ENCODE data around the gene EML6. TPM values are rescaled to one million over a fixed set of nuclear protein-coding genes. Genes with fewer than 3 reads are reported as not detected.

EML6 gene
- total and polyA plus RNA-seq, 12 donors = 0.07 to 1.5 (median 0.31) TPM

- Histone ChIP-seq H3K9me3 (peaks cover 0 to 4% (median 0%) of the 10 kb centered on the region in 11 donors), H3K4me3 (no peak overlapping the region), H3K4me1 (peaks cover 0 to 17% (median 9%) of the 10 kb centered on the region in 9 donors), H3K27me3 (peaks cover 0 to 36% (median 0%) of the 10 kb centered on the region in 7 donors), H3K27ac (no peak overlapping the region), H3K36me3 (no peaks in the 10 kb centered on the region)
- no peak for ATAC-seq
- WGBS, 2 donors = 76 to 79% methylated on average over 2 of the region's 2 CpGs
- DNase-seq = no peak
- intact Hi-C loops (cut with DNase I) = loop anchor here in 6 of 10 donors (10.0 kb wide), 3 partner anchors 108 to 448 kb away; no protein-coding TSS in a partner anchor
- TF ChIP-seq CTCF (IDR thresholded peaks at IDR 0.05) = no peak
These were observed 3.5 kb downstream of the EML6 start for GRCh38 chr2:54726940-54727339.

- peaks cover 0 to 44% (median 0%) of the 10 kb centered on the region in 7 donors for H3K27me3 ChIP-seq
- DNase-seq (no peak), ATAC-seq (no peak)
- peaks cover 0 to 13% (median 0%) of the 10 kb centered on the region in 11 donors for H3K9me3 ChIP-seq
- TF ChIP-seq CTCF (IDR thresholded peaks at IDR 0.05) = no peak
- intact Hi-C loops (cut with DNase I) = loop anchor here in 6 of 10 donors (10.0 kb wide), 3 partner anchors 106 to 446 kb away; no protein-coding TSS in a partner anchor
- H3K36me3 ChIP-seq = no peaks in the 10 kb centered on the region
- 82 to 86% methylated on average over 4 of the region's 4 CpGs for WGBS, 2 donors
- no peak overlapping the region for H3K4me3 ChIP-seq
- H3K4me1 ChIP-seq = peaks cover 0 to 9% (median 4%) of the 10 kb centered on the region in 9 donors
- no peak overlapping the region for H3K27ac ChIP-seq
These were observed 5.2 kb downstream of the EML6 start for GRCh38 chr2:54728669-54729120.

GRCh38 chr2:54735636-54736035 is 12.2 kb downstream of the EML6 start:
- ATAC-seq = no peak
- no peak overlapping the region for H3K27ac ChIP-seq
- H3K4me3 ChIP-seq = no peak overlapping the region
- DNase-seq = no peak
- 64 to 67% methylated on average over 2 of the region's 2 CpGs for WGBS, 2 donors
- intact Hi-C loops (cut with DNase I) = loop anchor here in 1 of 10 donors (10.0 kb wide), 1 partner anchor 99 kb away; no protein-coding TSS in a partner anchor
- H3K27me3 ChIP-seq = peaks cover 0 to 9% (median 0%) of the 10 kb centered on the region in 7 donors
- no peaks in the 10 kb centered on the region for H3K36me3 ChIP-seq
- H3K4me1 ChIP-seq = no peaks in the 10 kb centered on the region
- peaks cover 0 to 13% (median 0%) of the 10 kb centered on the region in 11 donors for H3K9me3 ChIP-seq
- no peak for TF ChIP-seq CTCF (IDR thresholded peaks at IDR 0.05)

GRCh38 chr2:54738281-54738680 is 14.8 kb downstream of the EML6 start:
- Histone ChIP-seq H3K4me1 (no peaks in the 10 kb centered on the region), H3K27me3 (peaks cover 0 to 9% (median 0%) of the 10 kb centered on the region in 7 donors), H3K27ac (no peak overlapping the region), H3K9me3 (no peaks in the 10 kb centered on the region), H3K36me3 (no peaks in the 10 kb centered on the region), H3K4me3 (no peak overlapping the region)
- TF ChIP-seq CTCF (IDR thresholded peaks at IDR 0.05) = no peak
- DNase-seq (no peak), ATAC-seq (no peak)
- intact Hi-C loops (cut with DNase I) = loop anchor here in 1 of 10 donors (10.0 kb wide), 1 partner anchor 97 kb away; no protein-coding TSS in a partner anchor

Data from heart right ventricle (tissue), 16 donors.